Effector CD8-positive, alpha-beta T cell (primary cell): ENCODE results near the gene KRTAP10-9.
"Not testable (repeated sequence)": the region's sequence is repeated elsewhere in the genome, so short reads cannot be mapped to it uniquely, and the experiment has no call there.

Experiments
- DNase-seq: peaks from one replicate; lab custom pipeline; 2025; lab: John Stamatoyannopoulos, UW
- total RNA-seq, 4 experiments: gene quantifications; one replicate each; lab custom pipeline; 2026; lab: John Stamatoyannopoulos, UW

KRTAP10-9 gene
- total RNA-seq = 0 reads per million in 4 experiments

DNA sequence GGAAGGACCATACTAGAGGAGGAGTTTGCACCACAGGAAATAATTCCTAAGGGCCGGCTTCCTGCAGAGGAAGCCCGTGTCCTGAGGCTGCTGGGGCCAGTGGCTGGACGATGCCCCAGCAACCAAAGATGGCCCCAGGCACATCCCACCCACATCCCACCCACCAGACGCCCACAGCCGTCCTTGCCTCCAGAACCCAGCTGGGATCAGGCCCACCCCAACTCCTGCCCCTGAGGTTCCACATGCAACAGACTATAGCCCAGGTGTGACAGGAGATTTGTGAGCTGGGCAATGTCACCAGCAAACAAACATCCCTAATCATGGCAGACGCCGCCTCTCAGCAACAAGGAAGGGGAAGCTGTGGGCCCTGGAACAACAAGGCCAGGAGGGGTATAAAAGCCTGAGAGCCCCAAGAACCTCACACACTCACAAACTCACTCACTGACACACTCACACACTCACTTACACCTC lies at the start of gene KRTAP10-9:
TSS of gene KRTAP10-9 (plus strand) at position 421 of the 471 bp plus-strand sequence. CDS start 79 bp downstream, outside the sequence.
- DNase-seq = no peak

DNA sequence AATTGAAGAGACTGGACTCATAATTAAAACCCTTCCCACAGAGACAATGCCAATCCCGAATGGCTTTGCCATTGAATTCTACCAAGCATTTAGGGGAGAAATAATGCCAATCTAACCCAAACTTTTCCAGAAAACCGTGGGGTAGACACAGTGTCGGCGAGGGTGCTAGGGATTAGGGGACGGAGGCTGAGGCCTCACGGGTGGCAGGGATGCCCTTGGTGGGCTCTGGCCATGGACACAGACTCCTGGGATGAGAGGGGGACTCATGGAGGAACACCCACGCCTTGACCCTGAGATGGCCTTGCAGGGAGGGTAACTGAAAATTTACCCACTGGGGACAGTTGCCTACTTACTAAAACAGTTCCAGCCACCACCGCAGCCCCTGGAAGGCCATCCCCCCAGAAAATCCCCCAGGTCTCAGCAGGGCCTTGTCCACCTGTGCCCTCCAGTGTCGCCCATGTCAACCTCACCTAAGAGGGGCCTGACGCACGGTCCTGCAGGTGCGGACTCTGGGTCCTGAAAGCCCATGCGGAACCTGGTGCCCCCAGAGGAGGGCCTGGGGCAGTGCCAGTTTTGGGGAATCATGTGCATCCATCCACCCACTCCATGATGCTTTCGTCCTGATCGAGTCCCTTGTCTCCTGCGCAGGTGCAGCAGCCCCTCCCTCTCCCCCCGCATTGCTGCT lies 48.4 kb upstream of the KRTAP10-9 start:
- DNase-seq = no peak

GRCh38 chr21:44579056-44579832 lies 47.6 kb upstream of the KRTAP10-9 start:
- DNase-seq = no peak

- DNase-seq = no peak
Measured at GRCh38 chr21:44579833-44580144, 47.1 kb upstream of the KRTAP10-9 start.

GRCh38 chr21:44580231-44580821 lies 46.6 kb upstream of the KRTAP10-9 start, which contains the start of gene KRTAP10-5:
Gene KRTAP10-5 (minus strand): TSS chr21:44580604. CDS start chr21:44580578, 26 bp downstream.
- DNase-seq = not testable (repeated sequence)

- DNase-seq = no peak
Measured at GRCh38 chr21:44581158-44581557, 45.7 kb upstream of the KRTAP10-9 start.

DNA sequence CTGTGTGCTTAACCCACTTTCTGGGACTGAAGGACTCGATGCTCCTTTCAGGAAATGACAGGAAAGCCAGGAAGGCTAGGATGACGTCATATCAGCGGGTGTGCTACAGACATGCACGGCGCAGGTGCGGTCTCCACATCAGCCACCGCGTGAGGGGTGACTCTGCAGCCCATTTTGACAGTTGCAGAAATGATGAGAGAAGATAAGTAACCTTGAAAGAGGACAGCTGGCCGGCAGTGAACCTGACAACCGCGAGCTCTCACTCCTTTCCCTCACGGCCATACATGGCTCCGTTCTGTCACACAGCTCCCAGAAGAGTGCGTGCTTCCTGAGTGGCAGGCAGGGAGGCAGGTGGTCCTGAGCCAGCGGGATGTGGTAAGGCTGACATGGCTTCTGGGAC lies 44.8 kb upstream of the KRTAP10-9 start:
- no peak for DNase-seq

- no peak for DNase-seq
Measured at GRCh38 chr21:44583089-44583799, 43.6 kb upstream of the KRTAP10-9 start.

- DNase-seq = no peak
Measured at GRCh38 chr21:44583800-44584147, 43.1 kb upstream of the KRTAP10-9 start.

DNA sequence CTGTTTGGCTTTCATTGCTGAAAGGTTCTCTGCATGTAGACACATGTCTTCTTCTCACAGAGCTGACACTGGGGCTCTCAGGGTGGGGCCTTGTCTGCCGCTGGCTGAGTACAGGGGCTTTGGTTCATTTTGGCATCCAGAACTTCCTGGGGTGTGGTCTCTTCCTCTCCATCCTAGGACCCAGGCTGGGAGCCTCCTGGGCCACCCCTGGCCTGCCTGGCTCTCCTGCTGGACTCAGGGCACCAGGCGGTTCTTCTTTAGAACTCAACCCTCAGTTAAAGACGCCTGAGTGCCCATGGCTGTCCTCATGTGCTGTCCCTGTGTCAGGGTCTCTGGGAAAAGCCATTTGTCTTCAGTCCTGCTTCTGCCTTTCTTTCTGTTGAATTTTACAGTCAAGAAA lies 41.0 kb upstream of the KRTAP10-9 start:
- DNase-seq = no peak

- DNase-seq = no peak
Measured at GRCh38 chr21:44589094-44589493, 37.8 kb upstream of the KRTAP10-9 start.

GRCh38 chr21:44589586-44590305 lies 37.1 kb upstream of the KRTAP10-9 start:
- DNase-seq = no peak

GRCh38 chr21:44590311-44590721 lies 36.6 kb upstream of the KRTAP10-9 start:
- DNase-seq = no peak

GRCh38 chr21:44590897-44591800 lies 35.7 kb upstream of the KRTAP10-9 start:
- DNase-seq = not testable (repeated sequence)

DNA sequence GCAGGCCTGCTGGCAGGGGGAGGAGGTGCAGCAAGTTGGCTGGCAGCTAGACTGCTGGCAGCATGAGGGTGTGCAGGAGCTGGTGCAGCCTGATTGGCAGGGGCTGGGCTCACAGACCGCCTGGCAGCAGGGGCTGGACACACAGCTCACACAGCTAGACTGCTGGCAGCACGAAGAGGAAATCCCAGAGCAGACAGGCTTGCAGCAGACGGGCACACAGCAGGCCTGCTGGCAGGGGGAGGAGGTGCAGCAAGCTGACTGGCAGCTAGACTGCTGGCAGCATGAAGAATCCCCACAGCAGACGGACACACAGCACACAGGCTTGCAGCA lies 35.1 kb upstream of the KRTAP10-9 start:
- DNase-seq = not testable (repeated sequence)

GRCh38 chr21:44592446-44593311 lies 34.2 kb upstream of the KRTAP10-9 start, which contains the start of gene KRTAP10-6:
Gene KRTAP10-6 (minus strand): TSS chr21:44592505. CDS start chr21:44592484, 21 bp downstream.
- DNase-seq = no peak

DNA sequence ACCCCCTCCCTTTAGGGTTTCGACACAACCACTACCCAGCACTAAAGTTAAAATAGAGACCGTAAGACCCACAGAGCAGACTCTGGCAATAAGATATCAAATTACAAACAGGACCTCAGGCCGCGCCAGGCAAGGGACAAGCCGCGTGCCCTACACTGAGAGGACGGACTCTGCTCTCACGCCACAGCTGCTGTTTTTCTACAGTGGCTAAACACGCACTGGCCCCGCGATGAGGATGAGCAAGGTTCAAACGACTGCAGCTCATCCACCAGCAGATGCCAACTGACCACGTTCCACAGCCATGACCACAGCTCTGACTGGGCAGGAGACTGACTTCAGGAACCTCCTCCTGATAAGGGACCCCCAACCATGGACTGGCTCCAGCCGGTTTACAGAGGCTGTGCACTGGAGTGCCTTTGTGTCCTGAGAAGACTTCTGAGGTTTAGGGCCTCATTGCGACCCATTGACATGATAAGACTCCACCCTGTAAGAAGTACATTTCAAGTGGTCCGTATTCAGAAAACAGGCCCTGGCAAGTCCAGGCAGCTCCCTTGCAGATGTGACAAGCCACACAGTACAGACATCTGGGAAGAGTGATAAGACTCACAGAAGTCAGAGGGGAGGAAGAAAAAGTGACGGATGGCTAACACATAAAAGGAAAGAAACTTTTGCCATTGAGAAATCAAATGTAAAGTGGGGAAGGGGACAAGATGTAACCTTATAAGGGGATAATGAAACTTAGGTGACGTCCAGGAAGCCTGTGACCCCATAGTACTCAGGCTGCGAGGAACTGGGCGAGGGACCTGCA lies 33.1 kb upstream of the KRTAP10-9 start:
- no peak for DNase-seq

DNA sequence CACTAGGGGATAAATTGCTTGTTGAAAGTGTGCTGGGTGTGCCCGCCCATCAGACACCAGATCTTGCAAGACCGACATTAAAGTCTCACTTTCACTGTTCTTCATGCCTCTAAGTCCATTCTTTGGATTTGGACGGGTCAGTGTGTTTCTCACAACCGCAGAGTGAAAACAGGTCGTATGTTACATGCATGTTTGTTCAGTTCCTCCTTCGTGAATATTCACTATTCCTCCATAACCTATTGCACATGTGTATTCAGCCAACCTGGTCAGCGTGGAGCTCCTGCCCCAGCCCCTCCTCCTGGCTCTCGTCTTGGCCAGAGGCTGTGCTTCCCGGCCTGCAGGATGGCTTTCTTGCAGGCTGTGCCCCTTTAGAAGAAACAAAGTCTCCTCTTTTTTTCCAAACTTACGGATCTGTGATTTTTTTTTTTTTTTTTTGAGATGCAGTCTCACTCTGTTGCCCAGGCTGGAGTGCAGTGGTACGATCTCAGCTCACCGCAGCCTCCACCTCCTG lies 32.4 kb upstream of the KRTAP10-9 start:
- DNase-seq = no peak
